Endodermal cell (in vitro differentiated cells): ENCODE measurements around the gene INSR. TPM values are rescaled to one million over a fixed set of nuclear protein-coding genes. Genes with fewer than 3 reads are reported as not detected.

Experiments
- DNase-seq: peaks from one replicate; pipeline ENCODE4 v3.0.0-alpha.2; 2017
- H3K27ac ChIP-seq: 2 replicates; pipeline ENCODE4 v1.5.1; 2013; ENCODE audit warnings: mild to moderate bottlenecking, low read depth, low read length, moderate library complexity
- H3K27me3 ChIP-seq: 2 replicates; pipeline ENCODE4 v1.6.1; 2013; ENCODE audit warnings: mild to moderate bottlenecking, low read length, moderate library complexity; ENCODE audit not compliant: insufficient read depth, control insufficient read depth, poor library complexity, severe bottlenecking
- H3K36me3 ChIP-seq: 2 replicates; pipeline ENCODE4 v1.7.0; 2013; ENCODE audit warnings: mild to moderate bottlenecking, low read length, moderate library complexity; ENCODE audit not compliant: control insufficient read depth, insufficient read depth
- H3K4me1 ChIP-seq: one replicate; pipeline ENCODE4 v1.7.0; 2013; ENCODE audit warnings: low read length; ENCODE audit not compliant: control insufficient read depth, insufficient read depth
- H3K4me3 ChIP-seq: 2 replicates; pipeline ENCODE4 v1.5.1; 2013; ENCODE audit warnings: mild to moderate bottlenecking, low read length, moderate library complexity
- H3K9ac ChIP-seq: 2 replicates; pipeline ENCODE4 v1.6.1; 2013; ENCODE audit warnings: mild to moderate bottlenecking, low read length, moderate library complexity; ENCODE audit not compliant: poor library complexity, severe bottlenecking; ENCODE audit errors: extremely low read depth
- H3K9me3 ChIP-seq: 2 replicates; pipeline ENCODE4 v1.6.1; 2013; ENCODE audit warnings: mild to moderate bottlenecking, low read length, moderate library complexity; ENCODE audit not compliant: control insufficient read depth
- H3K27ac Mint-ChIP-seq: 2 replicates; pipeline ENCODE4 v1.8.0; 2020; ENCODE audit warnings: mixed read lengths
- H3K27me3 Mint-ChIP-seq: 2 replicates; pipeline ENCODE4 v1.8.0; 2021; ENCODE audit warnings: mild to moderate bottlenecking, mixed read lengths; ENCODE audit not compliant: insufficient read depth
- H3K36me3 Mint-ChIP-seq: 2 replicates; pipeline ENCODE4 v1.8.0; 2020; ENCODE audit warnings: low read depth, mixed read lengths
- H3K4me1 Mint-ChIP-seq: 2 replicates; pipeline ENCODE4 v1.8.0; 2020; ENCODE audit warnings: mixed read lengths
- H3K4me3 Mint-ChIP-seq: 2 replicates; pipeline ENCODE4 v1.8.0; 2020; ENCODE audit warnings: mild to moderate bottlenecking, moderate library complexity, mixed read lengths
- H3K9me3 Mint-ChIP-seq: 2 replicates; pipeline ENCODE4 v1.8.0; 2020; ENCODE audit warnings: mild to moderate bottlenecking, mixed read lengths
- WGBS, 2 experiments: methylation state at CpG; one replicate each; pipeline versions ENCODE4 v1.1.5 to v1.1.7; 2013; ENCODE audit warnings: missing lambda C conversion rate in 2 of 2, mixed read lengths in 1 of 2; ENCODE audit not compliant: insufficient coverage in 1 of 2, insufficient read length in 1 of 2; 5-methylcytosine and 5-hydroxymethylcytosine counted together
- total RNA-seq, 2 donors: library from RNA; stranded (reverse); fragmentation: NEBNext Ultra II Directional in 1 of 2; extraction: Animal tissue kit (Norgen Biotek cat#: 25700) in 1 of 2; gene quantifications; 2 replicates in 1 of 2; 3 replicates in 1 of 2; pipeline ENCODE4 v1.2.1, GENCODE V29; 2021
- TF ChIP-seq, protein P1 (sequence below): fragments of 200-600 bp; sonication (generic); conservative IDR thresholded peaks from 2 replicates; pipeline ENCODE4 v1.5.0; 2021; ENCODE audit warnings: antibody characterized with exemption, mild to moderate bottlenecking

INSR gene
- total RNA-seq, 2 donors from 2014 or later = 31.3 to 31.5 TPM

- Histone ChIP-seq H3K36me3 (peaks cover 29% of the 10 kb centered on the region), H3K27ac (no peak overlapping the region), H3K9ac (no peak overlapping the region), H3K4me1 (no peaks in the 10 kb centered on the region), H3K27me3 (no peaks in the 10 kb centered on the region), H3K4me3 (no peak overlapping the region), H3K9me3 (peaks cover 22% of the 10 kb centered on the region)
- H3K27me3 Mint-ChIP-seq = no peaks in the 10 kb centered on the region
- peaks cover 24% of the 10 kb centered on the region for H3K9me3 Mint-ChIP-seq
- no peak overlapping the region for H3K4me3 Mint-ChIP-seq
- peaks cover 64% of the 10 kb centered on the region for H3K36me3 Mint-ChIP-seq
- TF ChIP-seq, protein P1, sequence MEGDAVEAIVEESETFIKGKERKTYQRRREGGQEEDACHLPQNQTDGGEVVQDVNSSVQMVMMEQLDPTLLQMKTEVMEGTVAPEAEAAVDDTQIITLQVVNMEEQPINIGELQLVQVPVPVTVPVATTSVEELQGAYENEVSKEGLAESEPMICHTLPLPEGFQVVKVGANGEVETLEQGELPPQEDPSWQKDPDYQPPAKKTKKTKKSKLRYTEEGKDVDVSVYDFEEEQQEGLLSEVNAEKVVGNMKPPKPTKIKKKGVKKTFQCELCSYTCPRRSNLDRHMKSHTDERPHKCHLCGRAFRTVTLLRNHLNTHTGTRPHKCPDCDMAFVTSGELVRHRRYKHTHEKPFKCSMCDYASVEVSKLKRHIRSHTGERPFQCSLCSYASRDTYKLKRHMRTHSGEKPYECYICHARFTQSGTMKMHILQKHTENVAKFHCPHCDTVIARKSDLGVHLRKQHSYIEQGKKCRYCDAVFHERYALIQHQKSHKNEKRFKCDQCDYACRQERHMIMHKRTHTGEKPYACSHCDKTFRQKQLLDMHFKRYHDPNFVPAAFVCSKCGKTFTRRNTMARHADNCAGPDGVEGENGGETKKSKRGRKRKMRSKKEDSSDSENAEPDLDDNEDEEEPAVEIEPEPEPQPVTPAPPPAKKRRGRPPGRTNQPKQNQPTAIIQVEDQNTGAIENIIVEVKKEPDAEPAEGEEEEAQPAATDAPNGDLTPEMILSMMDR = no peak
- no peaks in the 10 kb centered on the region for H3K4me1 Mint-ChIP-seq
- no peak overlapping the region for H3K27ac Mint-ChIP-seq
- 92 to 94% methylated on average over 2 to 6 of the region's 6 CpGs for WGBS, 2 experiments
- DNase-seq = no peak
Measured at GRCh38 chr19:7168941-7169340, 125.3 kb downstream of the INSR start.

DNA sequence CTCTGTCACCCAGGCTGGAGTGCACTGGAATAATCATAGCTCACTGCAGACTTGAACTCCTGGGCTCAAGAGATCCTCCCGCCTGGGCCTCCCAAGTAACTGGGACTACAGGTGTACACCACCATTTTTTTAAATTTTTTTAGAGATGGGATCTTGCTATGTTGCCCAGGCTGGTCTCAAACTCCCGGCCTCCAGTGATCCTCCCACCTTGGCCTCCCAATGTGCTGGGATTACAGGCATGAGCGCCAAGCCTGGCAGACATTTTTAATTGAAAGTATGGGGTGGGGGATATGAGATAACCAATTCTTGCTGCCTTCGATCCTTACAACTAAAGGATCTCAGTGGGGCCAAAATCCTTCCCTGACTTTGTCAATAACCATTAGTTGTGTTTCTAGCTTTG, 132.9 kb downstream of the INSR start:
- TF ChIP-seq, protein P1 = no peak
- Histone ChIP-seq H3K9ac (no peak overlapping the region), H3K4me3 (no peak overlapping the region), H3K27ac (no peak overlapping the region), H3K27me3 (no peaks in the 10 kb centered on the region), H3K9me3 (no peaks in the 10 kb centered on the region), H3K36me3 (peaks cover 7% of the 10 kb centered on the region), H3K4me1 (no peaks in the 10 kb centered on the region)
- no peaks in the 10 kb centered on the region for H3K4me1 Mint-ChIP-seq
- H3K9me3 Mint-ChIP-seq = no peaks in the 10 kb centered on the region
- H3K36me3 Mint-ChIP-seq = peaks cover 48% of the 10 kb centered on the region
- 96% methylated on average over 3 to 4 of the region's 4 CpGs for WGBS, 2 experiments
- no peak overlapping the region for H3K27ac Mint-ChIP-seq
- H3K4me3 Mint-ChIP-seq = no peak overlapping the region
- DNase-seq = no peak
- H3K27me3 Mint-ChIP-seq = no peaks in the 10 kb centered on the region

DNA sequence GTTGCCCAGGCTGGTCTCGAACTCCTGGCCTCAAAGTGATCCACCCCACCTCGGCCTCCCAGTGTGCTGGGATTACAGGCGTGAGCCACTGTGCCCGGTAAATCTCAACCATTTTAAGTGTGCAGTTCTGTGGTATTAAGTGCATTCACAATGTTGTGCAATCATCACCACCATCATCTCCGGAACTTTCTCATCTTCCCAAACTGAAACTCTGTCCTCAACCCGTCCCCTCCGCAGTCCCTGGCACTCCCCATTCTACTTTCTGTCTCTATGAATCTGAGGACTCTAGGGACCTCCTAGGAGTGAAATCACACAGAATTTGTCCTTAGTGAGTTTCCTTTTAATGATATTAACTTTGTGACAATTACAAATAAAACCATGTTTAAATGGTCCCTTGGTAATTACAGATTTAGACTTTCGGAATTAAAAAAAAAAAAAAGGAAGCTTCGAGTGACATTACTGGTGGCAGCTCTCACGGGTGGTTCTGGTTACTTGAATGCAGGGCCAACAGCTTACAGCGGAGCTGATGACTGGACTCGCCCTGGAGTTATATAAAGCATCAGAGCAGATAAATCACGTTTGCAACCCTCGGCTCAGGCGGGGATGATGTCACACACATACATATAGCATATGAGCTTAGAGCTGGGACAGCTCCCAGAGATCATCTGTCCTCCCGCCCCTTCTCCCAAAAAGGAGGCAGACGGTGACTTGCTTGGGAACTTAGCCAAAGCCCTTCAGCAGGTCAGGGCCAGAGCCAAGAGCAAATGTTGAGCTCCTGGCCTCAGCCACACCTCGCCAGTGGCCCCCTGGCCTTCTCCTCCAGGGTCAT, 134.9 kb downstream of the INSR start:
- Mint-ChIP-seq H3K27me3 (no peaks in the 10 kb centered on the region), H3K36me3 (peaks cover 37% of the 10 kb centered on the region), H3K4me3 (no peak overlapping the region), H3K4me1 (no peaks in the 10 kb centered on the region), H3K9me3 (no peaks in the 10 kb centered on the region), H3K27ac (peak overlapping the region; percentile 41)
- Histone ChIP-seq H3K4me3 (no peak overlapping the region), H3K36me3 (peaks cover 7% of the 10 kb centered on the region), H3K4me1 (no peaks in the 10 kb centered on the region), H3K9me3 (no peaks in the 10 kb centered on the region), H3K27ac (no peak overlapping the region), H3K9ac (no peak overlapping the region), H3K27me3 (no peaks in the 10 kb centered on the region)
- DNase-seq = no peak
- TF ChIP-seq, protein P1 = no peak
- WGBS, 2 experiments = 88 to 93% methylated on average over 11 to 18 of the region's 18 CpGs
